Kidney (tissue), 14 donors: ENCODE data around the gene UGT1A3. TPM values are rescaled to one million over a fixed set of nuclear protein-coding genes. Genes with fewer than 3 reads are reported as not detected.
"Not testable (repeated sequence)": the region's sequence is repeated elsewhere in the genome, so short reads cannot be mapped to it uniquely, and the experiment has no call there.

Source experiments
- DNase-seq, 5 donors: peaks; one replicate each; pipeline ENCODE4 v3.0.0-alpha.2; 2013 to 2020
- FAIRE-seq: peaks from 2 replicates; lab custom pipeline; 2012; peaks lifted over from hg19 to GRCh38; lab: Jason Lieb, UNC
- H3K27ac ChIP-seq, 2 donors: one replicate each; pipeline ENCODE4 v1.7.0; 2013; ENCODE audit warnings: low read depth in 2 of 2, low read length in 2 of 2, inconsistent platforms in 1 of 2
- H3K27me3 ChIP-seq: one replicate; pipeline ENCODE4 v1.7.1; 2013; ENCODE audit warnings: low read length, inconsistent platforms; ENCODE audit not compliant: control insufficient read depth, insufficient read depth
- H3K36me3 ChIP-seq, 3 donors: one replicate each; pipeline versions ENCODE4 v1.7.0 to v1.7.1; 2013; ENCODE audit warnings: low read length in 3 of 3, control low read depth in 1 of 3, inconsistent platforms in 1 of 3; ENCODE audit not compliant: insufficient read depth in 3 of 3, control insufficient read depth in 2 of 3
- H3K4me1 ChIP-seq, 3 donors: one replicate each; pipeline versions ENCODE4 v1.7.0 to v1.7.1; 2013; ENCODE audit warnings: low read length in 3 of 3, inconsistent platforms in 1 of 3, low read depth in 1 of 3; ENCODE audit not compliant: control insufficient read depth in 2 of 3, insufficient read depth in 2 of 3
- H3K4me3 ChIP-seq, 3 donors: one replicate each; pipeline versions ENCODE4 v1.7.0 to v1.8.1; 2013; ENCODE audit warnings: low read length in 3 of 3, control low read depth in 1 of 3, inconsistent platforms in 1 of 3
- H3K9ac ChIP-seq, 3 donors: one replicate each; pipeline versions ENCODE4 v1.7.0 to v1.7.1; 2013; ENCODE audit warnings: low read length in 3 of 3, control low read depth in 1 of 3, inconsistent platforms in 1 of 3
- H3K9me3 ChIP-seq, 3 donors: one replicate each; pipeline versions ENCODE4 v1.7.0 to v1.7.1; 2013; ENCODE audit warnings: low read length in 3 of 3, control low read depth in 1 of 3, inconsistent platforms in 1 of 3; ENCODE audit not compliant: control insufficient read depth in 2 of 3, insufficient read depth in 1 of 3
- CTCF ChIP-seq: IDR thresholded peaks from 3 replicates; pipeline ENCODE4 v1.5.1; 2012; ENCODE audit warnings: mild to moderate bottlenecking, moderate library complexity, borderline replicate concordance; ENCODE audit not compliant: insufficient read depth; ENCODE audit errors: extremely low read depth
- intact Hi-C: fragments of 100-400 bp; cut with DNase I; formaldehyde crosslinking; loops from one replicate; pipeline ENCODE4 v1.11.1; 2022
- polyA plus RNA-seq: library from polyadenylated mRNA; stranded (reverse); fragments of 350-450 nt; fragmentation: Illumina TruSeq; extraction: RNeasy Lipid Tissue Mini Kit (QIAGEN cat#74804); gene quantifications from one replicate; pipeline ENCODE4 v1.2.3, GENCODE V29; 2014; ENCODE audit warnings: low read depth, low replicate concordance; ENCODE audit not compliant: insufficient read depth
- total RNA-seq: library from RNA; stranded (reverse); fragmentation: NEBNext Ultra II Directional; extraction: Animal tissue kit (Norgen Biotek cat#: 25700); gene quantifications from one replicate; pipeline ENCODE4 v1.2.1, GENCODE V29; 2021
- donor health status: control.
- donor health status: control.
- donor health status: control.
- donor health status: control.
- donor health status: control.
- donor health status: DM: yes; HTN: yes; CAD: no.
- donor health status: Normal renal cell carcinoma (clear cell type).

Gene UGT1A3
- total and polyA plus RNA-seq, 2 donors from 2014 or later, result 0.47 to 0.57 TPM

- H3K27me3 ChIP-seq, result no peaks in the 10 kb centered on the region
- FAIRE-seq, result no peak
- no peak within 1 kb of the TSS for H3K27ac ChIP-seq
- no peak within 1 kb of the TSS for H3K4me3 ChIP-seq
- no peaks in the 10 kb centered on the region for H3K9me3 ChIP-seq
- peaks cover 0 to 4% (median 0%) of the 10 kb centered on the region in 3 donors for H3K4me1 ChIP-seq
- no peak for DNase-seq
- no peak for TF ChIP-seq CTCF
- H3K36me3 ChIP-seq, result peaks cover 0 to 4% (median 0%) of the 10 kb centered on the region in 3 donors
- intact Hi-C loops, result no loop called here
- no peak within 1 kb of the TSS for H3K9ac ChIP-seq
Observed at GRCh38 chr2:233712611-233713261, 16.1 kb upstream of the UGT1A3 start, which contains the start of gene UGT1A5. Gene UGT1A5, plus strand, starts transcription at chr2:233712907. Its CDS starts 85 bp downstream, at chr2:233712992.

GRCh38 chr2:233713262-233713615, 15.6 kb upstream of the UGT1A3 start:
- FAIRE-seq, result no peak
- H3K9me3 ChIP-seq, result no peaks in the 10 kb centered on the region
- H3K4me1 ChIP-seq, result peaks cover 0 to 4% (median 0%) of the 10 kb centered on the region in 3 donors
- no peaks in the 10 kb centered on the region for H3K27me3 ChIP-seq
- no peak overlapping the region for H3K4me3 ChIP-seq
- DNase-seq, result no peak
- peaks cover 0 to 8% (median 0%) of the 10 kb centered on the region in 3 donors for H3K36me3 ChIP-seq
- intact Hi-C loops, result no loop called here
- no peak overlapping the region for H3K9ac ChIP-seq
- TF ChIP-seq CTCF, result no peak
- H3K27ac ChIP-seq, result no peak overlapping the region

- Histone ChIP-seq H3K27ac (no peak overlapping the region), H3K27me3 (no peaks in the 10 kb centered on the region), H3K9ac (no peak overlapping the region), H3K36me3 (peaks cover 0 to 9% (median 0%) of the 10 kb centered on the region in 3 donors), H3K4me3 (no peak overlapping the region), H3K4me1 (peaks cover 0 to 4% (median 0%) of the 10 kb centered on the region in 3 donors), H3K9me3 (no peaks in the 10 kb centered on the region)
- TF ChIP-seq CTCF, result no peak
- no peak for FAIRE-seq
- intact Hi-C loops, result no loop called here
- no peak for DNase-seq
Observed at GRCh38 chr2:233714121-233714520, 14.7 kb upstream of the UGT1A3 start.

GRCh38 chr2:233718552-233718951, 10.3 kb upstream of the UGT1A3 start, which contains the start of gene UGT1A4:
Gene UGT1A4, plus strand, starts transcription at chr2:233718736. Its CDS starts 85 bp downstream, at chr2:233718821.
- no peak for TF ChIP-seq CTCF
- intact Hi-C loops, result no loop called here
- H3K27me3 ChIP-seq, result no peaks in the 10 kb centered on the region
- H3K4me3 ChIP-seq, result no peak within 1 kb of the TSS
- no peak for FAIRE-seq
- H3K9me3 ChIP-seq, result no peaks in the 10 kb centered on the region
- no peak for DNase-seq
- no peak within 1 kb of the TSS for H3K27ac ChIP-seq
- no peaks in the 10 kb centered on the region for H3K4me1 ChIP-seq
- peaks cover 0 to 5% (median 0%) of the 10 kb centered on the region in 3 donors for H3K36me3 ChIP-seq
- no peak within 1 kb of the TSS for H3K9ac ChIP-seq

GRCh38 chr2:233736868-233737653, 8.2 kb downstream of the UGT1A3 start:
- H3K4me3 ChIP-seq, H3K36me3 ChIP-seq, H3K9me3 ChIP-seq, DNase-seq, H3K27ac ChIP-seq, H3K4me1 ChIP-seq, FAIRE-seq, intact Hi-C loops, H3K27me3 ChIP-seq, H3K9ac ChIP-seq: not testable (repeated sequence)
